Skeletal muscle tissue (tissue), 4 donors: ENCODE measurements around the gene CDHR3. TPM values are rescaled to one million over a fixed set of nuclear protein-coding genes. Genes with fewer than 3 reads are reported as not detected.

Source experiments
- H3K27ac ChIP-seq: one replicate; pipeline ENCODE4 v1.7.0; 2013; ENCODE audit warnings: mild to moderate bottlenecking, low read depth, low read length, inconsistent platforms
- H3K27me3 ChIP-seq, 3 donors: one replicate each; pipeline ENCODE4 v1.7.0; 2013; ENCODE audit warnings: low read length in 3 of 3; ENCODE audit not compliant: control insufficient read depth in 3 of 3, insufficient read depth in 3 of 3
- H3K36me3 ChIP-seq, 3 donors: one replicate each; pipeline ENCODE4 v1.7.0; 2013; ENCODE audit warnings: low read length in 3 of 3; ENCODE audit not compliant: control insufficient read depth in 3 of 3, insufficient read depth in 3 of 3
- H3K4me1 ChIP-seq, 3 donors: one replicate each; pipeline ENCODE4 v1.7.0; 2013; ENCODE audit warnings: low read length in 3 of 3, mild to moderate bottlenecking in 3 of 3; ENCODE audit not compliant: control insufficient read depth in 3 of 3, insufficient read depth in 3 of 3
- H3K4me3 ChIP-seq, 3 donors: one replicate each; pipeline ENCODE4 v1.7.0; 2013; ENCODE audit warnings: low read length in 3 of 3
- H3K9ac ChIP-seq, 3 donors: one replicate each; pipeline ENCODE4 v1.7.0; 2013; ENCODE audit warnings: low read length in 3 of 3, mild to moderate bottlenecking in 3 of 3, moderate library complexity in 2 of 3, low read depth in 1 of 3
- H3K9me3 ChIP-seq, 3 donors: one replicate each; pipeline ENCODE4 v1.7.0; 2013; ENCODE audit warnings: low read length in 3 of 3; ENCODE audit not compliant: control insufficient read depth in 3 of 3
- total RNA-seq: library from RNA; depleted of rRNA; stranded (reverse); fragments of >200 nt; gene quantifications from one replicate; pipeline ENCODE4 v1.2.3, GENCODE V29; 2014
- donor health status: Osteomylitis.

CDHR3 gene
- total RNA-seq, 1 donor from 2014 or later: 12.0 TPM

- H3K9me3 ChIP-seq: no peaks in the 10 kb centered on the region
- H3K27me3 ChIP-seq: no peaks in the 10 kb centered on the region
- no peaks in the 10 kb centered on the region for H3K36me3 ChIP-seq
- H3K4me3 ChIP-seq: peak overlapping the region in 2 of 3 donors; percentile 34 to 49
- peak overlapping the region in 1 of 3 donors; percentile 19 for H3K9ac ChIP-seq
- H3K27ac ChIP-seq: no peak overlapping the region
- H3K4me1 ChIP-seq: peaks cover 8 to 16% (median 13%) of the 10 kb centered on the region in 3 donors
These were observed 46.6 kb downstream of the CDHR3 start for GRCh38 chr7:106009503-106010226.

GRCh38 chr7:106010331-106010730, 47.3 kb downstream of the CDHR3 start:
- H3K4me1 ChIP-seq: peaks cover 8 to 16% (median 13%) of the 10 kb centered on the region in 3 donors
- no peak overlapping the region for H3K9ac ChIP-seq
- no peaks in the 10 kb centered on the region for H3K9me3 ChIP-seq
- no peak overlapping the region for H3K4me3 ChIP-seq
- no peaks in the 10 kb centered on the region for H3K36me3 ChIP-seq
- H3K27ac ChIP-seq: no peak overlapping the region
- H3K27me3 ChIP-seq: no peaks in the 10 kb centered on the region

DNA sequence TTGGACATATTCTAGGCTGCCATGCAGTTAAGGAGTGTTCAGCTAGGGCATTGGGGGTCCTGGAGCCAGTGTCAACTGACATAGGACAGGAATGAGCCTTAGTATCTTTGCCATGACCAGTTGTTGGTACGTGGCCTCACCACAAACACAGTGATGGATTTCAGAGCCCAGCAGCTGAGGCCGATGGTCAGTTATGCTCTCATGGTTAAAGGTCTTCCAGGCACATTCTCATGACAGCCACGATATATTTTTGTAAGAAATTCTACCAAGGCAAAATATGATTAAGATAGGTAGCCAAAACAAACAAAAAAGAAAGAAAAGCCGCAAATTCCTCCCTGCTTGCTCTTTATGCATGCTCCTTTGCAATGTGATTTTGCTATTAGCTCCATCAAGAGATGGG, 47.8 kb downstream of the CDHR3 start:
- no peaks in the 10 kb centered on the region for H3K27me3 ChIP-seq
- peaks cover 8 to 16% (median 13%) of the 10 kb centered on the region in 3 donors for H3K4me1 ChIP-seq
- no peak overlapping the region for H3K9ac ChIP-seq
- no peak overlapping the region for H3K4me3 ChIP-seq
- H3K9me3 ChIP-seq: no peaks in the 10 kb centered on the region
- H3K27ac ChIP-seq: no peak overlapping the region
- no peaks in the 10 kb centered on the region for H3K36me3 ChIP-seq

GRCh38 chr7:106012184-106012583, 49.1 kb downstream of the CDHR3 start:
- H3K27ac ChIP-seq: no peak overlapping the region
- H3K9ac ChIP-seq: no peak overlapping the region
- H3K4me1 ChIP-seq: peaks cover 8 to 16% (median 13%) of the 10 kb centered on the region in 3 donors
- no peaks in the 10 kb centered on the region for H3K36me3 ChIP-seq
- no peak overlapping the region for H3K4me3 ChIP-seq
- no peaks in the 10 kb centered on the region for H3K9me3 ChIP-seq
- H3K27me3 ChIP-seq: no peaks in the 10 kb centered on the region

DNA sequence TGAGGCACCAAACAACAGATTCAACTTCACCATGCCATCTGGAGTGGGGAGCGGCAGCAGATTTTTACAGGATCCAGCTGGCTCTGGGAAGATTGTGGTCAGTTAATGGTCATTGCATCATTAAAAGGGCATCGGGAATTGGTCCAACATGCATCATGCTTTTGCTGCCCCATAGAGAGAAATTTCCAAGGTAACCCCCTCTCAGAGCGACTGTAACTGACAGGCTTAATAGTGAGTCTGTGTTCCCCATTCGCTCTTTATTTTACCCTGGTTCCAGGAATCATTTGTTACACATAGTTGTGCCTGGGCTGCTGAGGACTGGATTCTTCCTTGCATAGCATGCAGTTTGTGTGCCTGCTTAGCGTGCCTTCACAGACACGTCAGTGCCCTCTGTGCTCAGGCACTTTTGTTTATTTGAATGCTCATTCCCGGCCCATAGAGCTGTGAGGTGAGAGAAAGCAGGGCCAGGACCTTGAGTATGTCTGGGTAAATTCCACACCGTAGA, 49.9 kb downstream of the CDHR3 start:
- Histone ChIP-seq H3K4me1 (peaks cover 8 to 16% (median 13%) of the 10 kb centered on the region in 3 donors), H3K9me3 (no peaks in the 10 kb centered on the region), H3K9ac (no peak overlapping the region), H3K27ac (no peak overlapping the region), H3K27me3 (no peaks in the 10 kb centered on the region), H3K4me3 (no peak overlapping the region), H3K36me3 (no peaks in the 10 kb centered on the region)

DNA sequence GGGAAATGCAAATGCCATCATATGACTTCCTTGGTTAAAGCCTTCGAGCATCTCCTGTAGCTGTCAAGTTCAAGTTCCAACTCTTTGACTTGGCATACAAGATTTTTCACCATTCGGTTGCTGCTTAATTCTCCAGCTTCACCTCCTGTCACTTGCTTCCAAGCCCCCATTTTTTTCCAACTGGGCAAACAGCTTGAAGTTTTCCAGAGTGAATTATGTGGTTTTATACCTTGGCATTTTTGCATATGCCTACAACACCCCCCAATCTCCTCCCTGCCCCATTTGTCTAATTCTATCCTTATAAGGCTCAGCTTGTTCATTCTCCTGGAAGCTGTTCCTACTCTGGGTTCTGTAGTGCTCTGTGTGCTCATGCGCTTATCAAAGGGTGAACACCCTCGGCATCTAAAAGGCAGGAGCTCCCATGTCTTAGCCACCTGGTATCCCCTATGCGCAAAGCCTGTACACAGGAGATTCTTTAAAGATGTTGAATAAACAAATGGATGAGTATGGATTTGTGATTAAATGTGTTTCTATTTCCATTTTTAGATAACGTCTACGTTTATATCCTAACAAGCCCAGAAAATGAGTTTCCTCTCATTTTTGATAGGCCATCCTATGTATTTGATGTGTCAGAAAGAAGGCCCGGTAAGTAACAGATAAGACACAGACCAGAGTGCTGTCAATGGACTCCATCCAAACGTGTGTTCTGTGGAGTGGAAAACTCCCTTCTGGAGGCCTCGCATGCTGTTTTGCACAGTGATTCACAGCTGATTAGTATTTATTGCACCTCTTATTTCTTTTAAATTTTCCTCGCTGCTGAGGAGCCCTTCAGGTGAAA, 52.5 kb downstream of the CDHR3 start:
- Histone ChIP-seq H3K4me1 (peaks cover 0 to 7% (median 3%) of the 10 kb centered on the region in 3 donors), H3K4me3 (no peak overlapping the region), H3K27ac (no peak overlapping the region), H3K9ac (no peak overlapping the region), H3K9me3 (no peaks in the 10 kb centered on the region), H3K27me3 (no peaks in the 10 kb centered on the region), H3K36me3 (no peaks in the 10 kb centered on the region)

DNA sequence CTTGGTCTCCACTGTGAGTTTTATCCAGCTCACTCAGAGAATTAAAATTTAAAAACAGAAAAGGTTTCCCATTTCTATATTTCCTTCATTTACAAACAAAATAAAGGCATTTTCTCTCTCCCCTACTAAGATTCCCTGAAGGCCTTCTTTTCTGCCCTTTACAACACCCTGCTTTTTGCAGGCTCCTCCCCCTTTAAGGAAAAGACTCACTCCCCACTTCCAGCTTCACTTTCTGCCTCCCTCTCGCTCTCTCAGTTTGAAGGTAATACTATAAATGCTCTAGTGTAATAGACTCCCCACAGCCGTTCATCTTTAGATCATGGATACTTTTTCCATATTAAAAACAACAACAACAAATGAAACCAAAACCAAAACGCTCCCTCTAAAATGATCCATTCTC, 53.3 kb downstream of the CDHR3 start:
- Histone ChIP-seq H3K27me3 (no peaks in the 10 kb centered on the region), H3K27ac (no peak overlapping the region), H3K36me3 (no peaks in the 10 kb centered on the region), H3K4me1 (peaks cover 0 to 7% (median 3%) of the 10 kb centered on the region in 3 donors), H3K9me3 (no peaks in the 10 kb centered on the region), H3K4me3 (no peak overlapping the region), H3K9ac (no peak overlapping the region)

DNA sequence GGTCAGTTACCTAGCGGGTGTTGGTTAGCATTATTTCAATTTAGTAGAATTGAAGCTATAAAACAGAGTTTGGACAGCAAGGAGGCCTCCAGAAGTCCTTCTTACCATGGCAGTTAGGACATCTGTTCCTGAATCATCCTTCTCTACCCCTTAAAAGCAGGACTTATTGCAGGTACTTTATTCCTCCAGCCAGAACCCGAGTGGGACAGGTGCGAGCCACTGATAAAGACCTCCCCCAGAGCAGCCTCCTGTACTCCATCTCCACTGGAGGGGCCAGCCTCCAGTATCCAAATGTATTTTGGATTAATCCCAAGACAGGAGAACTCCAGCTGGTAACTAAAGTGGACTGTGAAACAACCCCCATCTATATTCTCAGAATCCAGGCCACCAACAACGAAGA, 54.6 kb downstream of the CDHR3 start:
- H3K36me3 ChIP-seq: no peaks in the 10 kb centered on the region
- H3K9me3 ChIP-seq: no peaks in the 10 kb centered on the region
- no peak overlapping the region for H3K4me3 ChIP-seq
- H3K4me1 ChIP-seq: peaks cover 0 to 6% (median 1%) of the 10 kb centered on the region in 3 donors
- no peaks in the 10 kb centered on the region for H3K27me3 ChIP-seq
- no peak overlapping the region for H3K9ac ChIP-seq
- H3K27ac ChIP-seq: no peak overlapping the region

DNA sequence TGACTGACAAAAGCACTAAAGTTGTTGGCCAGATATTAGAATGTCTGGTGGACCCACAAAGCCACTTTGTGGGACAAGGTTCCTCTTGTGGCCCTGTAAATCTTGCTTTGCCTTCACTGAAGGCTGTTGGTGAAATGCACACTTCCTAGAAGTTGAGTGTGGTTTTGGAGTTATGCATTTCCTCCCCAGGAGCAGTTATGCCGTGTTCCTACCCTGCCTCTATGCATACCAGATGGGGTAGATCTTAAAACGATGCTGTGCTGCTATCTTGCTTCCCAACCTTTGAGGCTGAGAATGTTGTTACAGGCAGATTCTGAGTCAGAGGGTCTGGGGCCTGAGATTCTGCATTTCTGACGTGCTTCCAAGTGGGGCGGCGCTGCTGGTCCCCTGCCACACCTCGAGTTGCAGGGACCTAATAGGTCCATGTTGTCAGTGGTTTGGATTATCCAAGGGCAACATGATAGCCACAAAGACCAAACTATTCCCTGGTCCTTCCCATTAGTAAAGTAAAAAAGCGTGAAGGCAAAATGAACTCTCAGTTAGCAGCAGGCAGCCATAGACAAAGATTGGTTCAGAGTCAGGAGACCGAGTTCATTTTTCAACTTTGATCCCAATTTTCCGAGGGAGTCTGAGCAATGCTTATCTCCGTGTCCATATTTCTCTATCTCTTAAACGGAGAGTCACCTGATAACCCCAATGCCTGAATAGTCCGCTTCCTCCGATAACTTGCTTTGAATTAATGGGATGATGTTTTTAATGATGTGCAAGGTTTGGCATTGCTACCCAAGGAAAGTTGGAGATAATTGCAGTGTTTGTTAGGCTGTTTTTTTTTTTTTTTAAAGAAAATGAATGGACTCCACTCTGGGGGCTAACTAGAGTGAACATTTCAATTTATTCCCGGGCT, 55.8 kb downstream of the CDHR3 start:
- H3K4me1 ChIP-seq: no peaks in the 10 kb centered on the region
- H3K27ac ChIP-seq: no peak overlapping the region
- H3K4me3 ChIP-seq: no peak overlapping the region
- H3K36me3 ChIP-seq: no peaks in the 10 kb centered on the region
- H3K9ac ChIP-seq: no peak overlapping the region
- H3K27me3 ChIP-seq: no peaks in the 10 kb centered on the region
- no peaks in the 10 kb centered on the region for H3K9me3 ChIP-seq
